ENCODE measurements around the gene POLD2. TPM values are rescaled to one million over a fixed set of nuclear protein-coding genes. Genes with fewer than 3 reads are reported as not detected.

Gene POLD2
- total RNA-seq, 1 donor from 2014 or later = 67.0 TPM

DNA sequence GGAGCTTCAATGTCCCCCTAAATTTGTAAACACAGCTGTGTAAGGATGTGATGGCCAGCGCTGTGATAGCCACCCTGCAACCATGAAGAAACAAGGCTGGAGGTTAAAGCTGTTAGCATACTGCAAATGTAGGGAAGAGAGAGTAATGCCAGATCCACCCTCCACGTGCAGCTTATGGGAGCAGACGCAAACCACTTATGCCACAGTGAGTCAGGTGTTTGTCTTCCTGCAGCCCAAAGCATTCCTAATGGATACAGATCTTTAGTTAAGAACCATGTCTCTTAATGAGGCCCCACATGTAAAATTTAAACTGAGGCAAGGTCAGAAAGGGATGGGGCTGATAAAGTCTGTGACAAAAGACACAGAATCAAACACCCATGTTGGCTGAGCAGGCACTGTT, 31.4 kb upstream of the POLD2 start:
- intact Hi-C loops (cut with DNase I) = no loop called here
- peak; percentile 10 for DNase-seq (ENCODE audit: low spot score)
- no peak for ATAC-seq

DNA sequence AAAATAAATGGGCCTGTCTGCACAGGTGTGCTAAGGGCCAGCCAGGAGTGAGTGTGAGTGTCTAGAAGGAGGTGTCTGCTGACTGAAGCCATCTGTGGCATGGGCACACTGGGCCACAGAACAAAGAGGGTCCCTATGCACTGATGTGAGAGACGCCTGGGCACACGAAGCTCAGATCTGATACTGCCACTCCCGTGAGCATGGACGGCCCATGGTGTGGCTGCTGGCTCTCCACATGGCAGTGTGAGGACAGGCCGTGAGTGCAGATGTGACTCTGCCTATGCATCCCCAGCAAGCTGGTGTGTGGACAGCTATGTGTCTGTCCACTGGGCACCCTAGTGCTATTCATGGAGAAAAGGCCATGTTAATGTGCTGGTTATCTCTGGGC, 30.6 kb upstream of the POLD2 start:
- no peak for ATAC-seq
- DNase-seq (ENCODE audit: low spot score) = peak; percentile 31
- intact Hi-C loops (cut with DNase I) = no loop called here

DNA sequence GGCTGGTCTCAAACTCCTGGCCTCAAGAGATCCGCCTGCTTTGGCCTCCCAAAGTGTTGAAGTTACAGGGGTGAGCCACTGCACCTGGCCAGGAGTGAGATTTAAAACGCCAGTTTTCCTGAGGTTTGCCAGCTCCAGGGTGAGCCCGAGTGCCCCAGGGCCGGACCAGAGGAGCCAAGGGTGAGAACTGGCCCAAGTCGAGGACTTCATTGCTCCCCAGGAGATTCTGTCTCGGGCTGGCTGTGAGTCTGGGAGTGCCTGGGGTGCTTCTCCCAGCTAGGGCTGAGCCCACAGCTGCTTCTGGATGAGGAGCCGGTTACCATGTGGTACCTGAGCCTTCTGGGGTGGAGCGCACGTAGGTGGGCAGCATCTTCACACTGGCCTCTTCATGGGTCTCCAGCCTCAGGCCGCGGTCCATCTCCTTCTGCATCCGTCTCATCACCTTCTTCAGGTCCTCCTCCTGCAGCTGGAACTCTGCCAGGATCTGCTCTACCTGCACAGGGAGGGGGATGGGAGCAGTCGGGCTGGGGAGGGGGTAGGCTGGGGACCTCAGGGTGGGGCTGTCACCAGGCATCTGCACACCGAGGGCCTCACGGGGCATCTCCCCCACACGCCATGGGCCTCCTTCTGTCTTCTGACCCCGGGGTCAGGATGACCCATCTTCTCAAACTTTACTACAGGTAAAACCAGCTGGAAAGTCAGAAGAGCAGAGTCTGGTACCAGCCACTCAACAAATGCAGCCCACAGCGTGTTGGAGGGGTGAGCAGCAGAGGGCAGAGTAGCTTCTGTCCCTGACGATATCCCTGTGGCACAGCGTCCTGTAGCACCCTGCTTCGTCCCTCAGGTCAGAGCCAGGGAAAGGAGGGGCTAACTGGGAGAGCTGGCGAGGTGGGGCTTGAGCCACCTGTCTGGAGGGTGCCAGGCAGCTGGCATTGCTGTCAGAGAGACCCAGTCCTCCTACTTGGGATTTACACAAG, 29.9 kb upstream of the POLD2 start:
- ATAC-seq = no peak
- peak; percentile 56 for DNase-seq (ENCODE audit: low spot score)
- intact Hi-C loops (cut with DNase I) = no loop called here

DNA sequence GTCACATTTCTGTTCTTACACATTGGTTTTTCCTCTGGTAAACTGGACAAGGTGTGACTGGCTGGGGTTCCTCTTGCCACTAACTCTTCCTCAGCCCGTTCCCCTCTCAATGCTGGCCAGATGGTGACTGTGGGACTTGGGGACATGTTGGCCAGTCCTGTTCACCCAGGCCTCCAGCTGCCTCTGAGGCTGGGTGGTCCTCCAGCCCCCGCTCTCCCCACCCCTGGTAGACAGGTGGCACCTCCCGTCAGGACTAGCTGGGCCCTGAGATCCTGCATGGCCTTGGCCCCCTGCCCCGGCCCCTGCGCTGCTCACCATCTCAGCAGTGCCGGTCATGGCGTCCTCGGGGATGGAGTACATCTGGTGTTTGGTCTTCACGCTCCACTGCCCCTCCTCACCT, 28.6 kb upstream of the POLD2 start:
- peak; percentile 53 for DNase-seq (ENCODE audit: low spot score)
- ATAC-seq = no peak
- intact Hi-C loops (cut with DNase I) = no loop called here

DNA sequence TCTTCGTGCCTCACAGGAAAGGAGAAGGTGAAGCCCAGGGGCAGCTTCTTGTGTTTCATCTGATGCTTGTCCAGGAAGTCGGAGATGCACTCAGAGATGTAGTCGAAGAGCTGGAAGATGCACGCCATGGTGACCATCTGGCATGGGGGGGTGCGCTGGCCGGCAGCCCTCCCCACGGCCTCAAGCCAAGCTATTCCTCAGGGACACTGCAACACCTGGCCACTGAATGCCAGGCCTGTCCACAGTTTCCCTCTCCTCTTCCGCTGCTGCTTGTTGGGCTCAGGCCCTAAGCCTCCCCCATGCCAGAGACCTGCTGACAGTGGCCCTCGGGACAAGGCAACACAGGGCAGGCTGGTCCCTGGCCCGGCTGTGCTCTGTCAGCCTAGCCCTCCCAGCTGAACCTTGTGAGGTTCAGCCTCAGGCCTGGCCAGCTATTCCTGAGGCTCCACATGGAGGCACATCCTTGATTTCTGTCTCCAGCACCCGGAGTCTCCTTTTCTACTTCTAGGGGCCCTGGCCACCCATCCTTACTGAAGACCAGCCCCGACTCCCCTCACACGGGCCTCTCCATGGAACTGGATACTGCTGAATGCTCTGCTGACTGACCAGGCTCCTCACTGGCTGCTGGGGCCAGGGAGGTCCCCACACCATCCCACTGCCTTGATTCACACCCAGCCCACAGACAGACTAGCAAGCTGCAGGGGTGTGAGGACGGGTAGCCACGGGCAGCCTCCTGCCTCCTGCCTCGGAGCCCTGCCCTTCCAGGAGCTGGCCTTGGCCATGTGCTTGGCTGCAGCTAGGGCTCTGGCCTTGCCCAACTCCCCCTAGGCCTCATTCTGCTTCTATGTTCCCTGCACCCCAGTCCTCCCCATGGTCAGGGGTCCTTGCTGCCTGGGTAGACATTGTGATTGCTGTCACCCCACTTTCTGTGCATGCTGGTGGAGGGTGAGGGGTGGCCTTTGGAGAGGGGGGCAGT, 27.9 kb upstream of the POLD2 start:
- DNase-seq (ENCODE audit: low spot score) = peak; percentile 31
- ATAC-seq = no peak
- intact Hi-C loops (cut with DNase I) = no loop called here

DNA sequence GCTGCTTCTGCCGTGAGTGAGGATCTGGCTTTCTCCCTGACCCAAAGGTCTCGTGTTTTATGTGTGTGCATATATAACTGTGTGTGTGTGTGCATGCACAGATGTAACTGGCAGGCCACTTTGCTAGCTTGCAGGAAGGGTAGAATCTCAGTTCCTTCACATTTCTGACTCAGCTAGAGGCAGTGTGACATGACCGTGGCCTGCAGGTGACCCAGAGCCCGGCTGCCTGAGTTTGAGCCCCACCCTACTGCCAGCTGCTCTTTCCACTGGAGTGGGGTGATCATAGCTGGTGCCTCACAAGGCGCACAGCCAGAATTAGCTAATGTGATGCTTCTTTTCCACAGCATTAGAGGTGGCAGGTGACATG, 27.1 kb upstream of the POLD2 start:
- ATAC-seq (no peak), DNase-seq (ENCODE audit: low spot score) (peak; percentile 27)
- intact Hi-C loops (cut with DNase I) = no loop called here

DNA sequence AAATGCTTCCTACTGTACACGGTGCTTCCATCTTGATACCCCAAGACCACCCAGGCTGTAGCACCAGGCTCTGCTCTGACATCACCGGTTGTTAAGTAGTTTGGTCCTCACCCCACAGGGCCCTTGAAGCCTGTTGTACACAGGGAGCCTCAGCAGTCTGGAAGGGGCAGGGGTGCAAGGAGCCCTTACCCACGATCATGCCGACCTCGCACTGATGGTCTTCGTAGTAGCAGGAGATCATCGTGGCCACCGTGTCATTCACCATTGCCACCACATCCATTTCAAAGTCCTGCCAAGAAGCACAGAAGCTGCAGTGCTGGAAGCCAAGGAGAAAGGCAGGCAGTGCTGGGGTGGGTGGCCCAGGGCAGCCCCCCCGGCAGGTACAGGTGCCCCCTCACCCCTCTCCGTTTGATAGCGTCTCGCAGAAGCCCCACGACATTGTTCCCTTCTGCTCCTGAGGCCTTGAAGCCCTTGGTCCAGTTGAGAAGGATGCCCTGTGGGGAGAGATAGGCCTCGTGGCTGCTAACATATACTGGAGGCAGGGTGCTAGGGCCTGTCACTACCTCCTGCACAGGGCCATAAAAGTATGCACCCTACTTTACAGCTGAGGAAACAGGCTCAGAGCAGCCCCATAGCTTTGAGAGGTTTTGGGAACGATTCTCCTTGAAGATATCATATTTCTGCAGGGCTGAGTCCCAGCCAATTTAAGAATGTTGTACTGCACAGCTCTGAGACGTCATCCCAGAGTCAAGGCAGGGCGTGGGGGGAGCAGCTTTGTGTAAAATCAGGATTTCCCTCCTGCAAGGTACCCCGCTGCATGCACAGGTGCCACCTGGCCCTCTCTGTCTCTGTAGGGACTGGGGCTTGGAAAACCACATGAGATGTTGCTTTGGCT, 26.5 kb upstream of the POLD2 start:
- ATAC-seq (no peak), DNase-seq (ENCODE audit: low spot score) (peak; percentile 22)
- intact Hi-C loops (cut with DNase I) = no loop called here

DNA sequence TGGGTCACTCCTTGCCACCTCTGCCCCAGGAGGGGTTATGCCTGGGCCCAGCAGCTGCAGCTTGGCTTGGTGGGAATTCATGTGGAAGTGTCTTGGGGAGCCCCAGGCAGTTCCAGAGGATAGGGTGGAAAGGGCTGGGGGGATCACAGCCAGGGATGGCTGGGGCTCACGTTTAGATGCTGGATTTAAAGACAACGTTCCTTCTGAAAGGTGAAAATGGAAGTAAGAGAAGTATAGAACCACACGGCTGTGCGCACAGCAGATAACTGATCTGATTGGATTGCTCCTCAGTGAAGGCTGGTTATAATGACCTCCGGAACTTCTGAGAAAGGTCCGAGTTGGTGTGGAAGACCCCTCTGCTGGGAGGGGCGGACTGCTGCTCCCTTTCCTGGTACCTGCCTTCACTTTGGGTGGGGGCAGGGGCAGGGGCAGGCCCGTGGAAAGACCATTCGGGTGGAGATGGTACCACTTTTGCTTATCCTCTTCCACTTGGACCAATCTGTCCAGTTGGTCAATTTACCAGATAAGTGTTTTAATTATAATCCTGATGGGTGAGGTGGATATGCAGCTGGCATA, 25.7 kb upstream of the POLD2 start:
- DNase-seq (ENCODE audit: low spot score) = peak; percentile 26
- intact Hi-C loops (cut with DNase I) = no loop called here

DNA sequence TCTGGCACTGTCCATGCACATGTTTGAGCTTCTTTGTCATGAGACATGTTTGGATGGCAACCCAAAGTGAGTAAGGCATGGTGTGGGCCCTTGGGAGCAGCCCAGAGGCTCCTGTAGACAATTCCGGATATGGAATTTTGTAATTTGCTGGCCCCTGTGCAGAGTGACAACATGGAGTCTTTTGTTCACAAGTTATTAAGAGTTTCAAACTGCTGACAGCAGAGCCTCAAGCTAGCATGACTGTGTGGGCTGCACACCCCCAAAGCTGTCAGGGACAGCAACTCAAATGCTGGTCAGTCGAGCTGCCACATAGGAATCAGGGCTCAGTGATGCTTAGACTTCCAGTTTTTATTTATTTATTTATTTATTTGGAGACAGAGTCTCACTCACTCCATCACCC, 24.8 kb upstream of the POLD2 start:
- ATAC-seq (no peak), DNase-seq (ENCODE audit: low spot score) (peak; percentile 36)
- intact Hi-C loops (cut with DNase I) = no loop called here

More for the DNA sequence above, 25.7 kb upstream of the POLD2 start:
- ATAC-seq = no peak

DNA sequence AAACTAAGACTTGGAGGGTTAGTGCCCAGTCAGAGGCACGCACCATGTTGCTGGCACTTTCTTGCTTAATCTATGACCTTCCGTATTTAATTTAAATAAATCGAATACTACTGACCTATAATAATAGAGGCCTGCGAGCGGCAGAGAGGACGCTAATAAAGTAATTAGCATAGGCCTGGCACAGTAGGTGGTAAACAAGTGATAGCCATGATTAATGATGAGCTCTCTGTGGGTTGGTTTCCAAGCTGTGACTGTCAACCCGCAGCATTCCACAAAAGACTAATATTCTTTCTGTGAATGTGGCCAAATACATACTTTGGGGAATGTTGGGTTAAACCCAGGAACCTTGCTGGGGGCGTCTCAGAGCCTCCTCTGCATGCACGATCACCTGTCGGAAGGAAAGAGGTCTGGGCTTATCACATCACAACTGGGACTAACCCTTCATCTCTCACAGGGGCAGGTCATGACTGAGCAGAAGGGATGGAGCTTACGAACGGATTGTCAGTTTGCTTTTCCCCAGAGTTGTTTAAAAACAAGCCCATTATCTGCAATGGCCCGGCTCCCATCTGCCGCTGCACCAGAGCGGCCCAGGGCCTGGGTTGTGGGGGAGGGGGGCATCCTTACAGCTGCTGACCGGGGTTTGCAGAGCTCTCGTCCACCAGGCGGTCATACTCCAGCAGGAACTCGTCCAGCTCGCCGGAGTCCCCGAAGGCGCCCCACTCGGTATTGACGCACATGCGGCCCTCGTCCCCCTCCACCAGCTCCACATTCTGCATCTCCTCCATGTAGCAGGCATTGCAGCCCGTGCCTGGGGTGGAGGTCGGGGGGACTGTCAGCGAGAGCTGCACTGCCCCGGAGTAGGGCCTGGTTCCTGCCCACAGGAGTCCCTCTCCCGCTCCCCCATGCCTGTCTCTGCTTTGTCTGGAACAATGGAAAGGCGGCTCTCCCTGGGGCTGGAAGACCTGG, 24.0 kb upstream of the POLD2 start:
- DNase-seq (ENCODE audit: low spot score) (peak; percentile 60), ATAC-seq (no peak)
- intact Hi-C loops (cut with DNase I) = no loop called here

DNA sequence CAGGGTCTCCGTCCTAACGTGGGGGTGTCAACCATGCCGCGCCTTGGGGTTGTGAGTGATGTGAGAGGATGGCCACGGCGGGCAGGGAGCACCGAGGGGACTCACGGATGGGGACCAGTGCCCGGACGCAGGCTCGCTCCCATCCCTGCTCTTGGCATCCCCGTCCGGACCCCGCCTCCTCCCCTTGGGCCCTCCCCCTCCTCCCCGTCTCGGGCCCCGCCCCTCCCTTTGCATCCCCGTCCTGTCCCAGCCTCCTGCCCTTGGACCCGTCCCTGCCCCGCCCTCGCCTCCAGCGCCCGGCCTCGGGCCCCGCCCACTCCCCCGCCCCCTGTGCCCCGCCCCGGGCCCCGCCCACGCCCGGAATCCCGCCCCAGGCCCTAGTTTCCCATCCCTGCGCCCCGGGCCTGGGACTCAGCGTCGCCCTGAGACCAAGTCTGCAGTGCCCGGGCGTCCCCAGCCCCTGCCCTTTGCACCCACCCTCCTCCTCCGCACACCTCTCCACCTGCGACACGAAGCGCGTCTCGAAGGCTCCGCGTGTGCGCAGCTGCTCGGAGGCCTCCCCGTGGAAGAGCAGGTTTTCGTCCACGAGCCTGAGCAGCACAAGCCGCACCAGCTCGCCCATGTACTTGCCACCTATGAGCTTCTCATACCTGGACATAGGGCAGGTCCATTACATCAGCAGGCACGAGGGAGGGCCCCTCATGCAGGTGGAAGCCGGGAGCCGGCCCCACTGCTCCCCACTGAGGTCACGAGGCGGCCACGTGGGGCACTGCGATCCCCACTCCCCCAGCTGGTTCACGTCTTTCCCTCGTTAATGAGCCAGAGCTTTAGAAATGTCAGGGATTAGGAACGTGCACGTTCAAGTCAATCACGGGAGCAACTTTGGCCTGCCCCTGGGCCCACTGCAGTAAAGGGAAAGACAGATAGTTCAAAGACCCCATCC, 22.9 kb upstream of the POLD2 start:
- intact Hi-C loops (cut with DNase I) = no loop called here
- ATAC-seq (peak; percentile 94), DNase-seq (ENCODE audit: low spot score) (peak; percentile 90)

DNA sequence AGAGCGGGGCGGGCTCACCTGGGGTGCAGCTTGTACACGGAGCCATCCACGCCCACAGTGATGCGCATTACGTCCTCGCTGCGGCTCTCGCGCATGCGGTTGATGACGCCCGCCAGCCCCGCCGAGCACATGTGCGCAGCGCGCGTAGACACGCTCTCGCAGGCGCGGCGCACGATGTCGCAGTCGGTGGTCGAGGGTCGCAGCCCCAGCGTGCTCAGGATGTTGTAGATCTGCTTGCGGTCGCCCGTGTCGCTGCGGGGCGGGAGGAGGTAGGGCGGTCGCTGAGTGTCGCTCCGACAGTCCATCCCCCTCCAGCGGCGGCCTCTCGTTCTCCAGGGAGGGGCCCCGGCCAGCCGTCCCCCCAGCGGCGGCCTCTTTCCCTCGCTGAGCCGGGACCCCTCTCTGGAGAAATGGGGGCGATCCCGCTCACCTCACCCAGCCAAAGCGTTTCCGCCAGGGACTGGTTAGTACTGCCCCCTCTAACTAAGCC, 22.2 kb upstream of the POLD2 start:
- DNase-seq (ENCODE audit: low spot score) = peak; percentile 70
- intact Hi-C loops (cut with DNase I) = no loop called here
- ATAC-seq = peak; percentile 80

DNA sequence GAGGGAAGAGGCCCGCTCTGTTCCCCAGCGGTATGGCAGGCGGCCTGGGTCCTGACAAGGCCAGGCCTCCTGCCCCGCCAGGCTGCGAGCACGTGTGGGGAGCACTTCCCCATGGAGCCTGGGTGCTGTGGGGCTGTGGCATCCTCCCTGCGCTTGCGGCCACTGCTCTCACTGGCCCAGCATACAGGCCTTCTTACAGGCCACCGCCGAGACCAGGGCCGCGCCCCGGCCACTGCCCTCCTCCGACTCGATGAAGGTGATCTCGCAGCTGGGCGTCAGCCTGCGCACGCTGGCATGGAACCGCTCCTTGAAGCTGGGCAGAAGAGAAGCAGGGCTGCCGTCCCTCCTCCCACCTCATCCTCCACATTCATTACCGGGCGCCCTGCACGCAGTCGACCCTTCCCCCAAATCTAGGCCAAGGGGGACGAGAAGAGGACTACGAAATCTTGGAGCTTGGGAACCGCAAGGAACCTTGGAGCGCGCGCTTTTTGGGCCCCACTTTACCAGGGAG, 21.7 kb upstream of the POLD2 start:
- intact Hi-C loops (cut with DNase I) = no loop called here
- DNase-seq (ENCODE audit: low spot score) (peak; percentile 60), ATAC-seq (peak; percentile 4)

DNA sequence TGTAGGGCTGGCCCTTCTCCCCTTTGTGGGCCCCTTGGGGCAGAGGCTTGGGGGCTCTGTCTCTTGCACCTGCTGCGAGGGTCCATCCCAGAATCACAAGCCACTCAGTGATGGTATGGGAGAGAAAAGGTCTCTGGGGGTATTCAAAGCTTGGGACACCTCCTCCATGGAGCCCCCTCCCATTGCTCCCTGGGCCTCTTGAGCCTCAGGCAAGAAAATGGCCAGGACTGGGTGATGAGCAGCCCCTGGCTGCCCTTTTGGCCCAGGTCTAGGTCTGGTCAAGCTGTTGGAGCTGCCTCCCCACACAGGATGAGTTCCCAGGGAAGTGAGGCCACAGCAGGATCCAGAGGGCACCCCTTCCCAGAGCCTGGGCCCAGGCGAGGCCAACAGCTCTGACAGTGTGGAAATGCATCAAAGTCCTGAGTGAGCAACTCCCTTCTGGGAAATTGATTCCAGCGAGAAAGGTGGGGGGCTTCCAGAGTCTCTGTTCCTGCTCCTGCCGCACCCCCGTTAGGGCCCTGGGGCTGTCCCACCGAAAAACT, 21.1 kb upstream of the POLD2 start:
- ATAC-seq (no peak), DNase-seq (ENCODE audit: low spot score) (peak; percentile 30)
- intact Hi-C loops (cut with DNase I) = no loop called here

DNA sequence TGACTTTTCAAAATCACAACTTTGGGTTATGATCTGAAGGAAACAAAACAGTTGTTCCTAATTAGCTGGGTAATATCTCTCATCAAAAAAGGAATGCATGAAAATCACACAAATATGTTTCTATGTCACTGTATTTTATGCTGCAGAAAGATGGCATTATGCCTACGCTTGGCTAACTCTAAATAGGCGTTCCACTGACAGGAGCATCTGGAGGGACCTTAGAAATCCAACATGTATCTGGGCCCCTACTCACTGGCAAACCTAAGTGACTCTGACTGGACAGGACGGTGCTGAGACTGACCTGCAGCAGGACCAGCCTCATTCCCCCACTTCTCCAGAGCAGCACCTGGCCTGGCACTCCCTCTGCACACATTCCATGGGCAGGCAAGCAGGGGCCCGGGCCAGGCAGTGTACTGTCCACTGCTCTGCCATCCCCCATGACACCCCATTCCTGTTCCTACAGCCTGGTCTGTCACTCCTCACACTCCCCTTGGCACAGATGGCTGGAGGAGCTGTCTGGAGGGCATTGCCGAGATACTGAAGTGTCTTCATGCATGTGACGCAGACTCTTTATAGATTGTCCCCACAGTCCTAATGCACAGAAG, 20.4 kb upstream of the POLD2 start:
- DNase-seq (ENCODE audit: low spot score) = peak; percentile 31

More for the DNA sequence above, 20.4 kb upstream of the POLD2 start:
- no peak for ATAC-seq
- intact Hi-C loops (cut with DNase I) = no loop called here
